Ectodermal cell (in vitro differentiated cells): ENCODE results near the gene TOLLIP.

Source experiments
- H3K27ac ChIP-seq: 2 replicates; pipeline ENCODE4 v1.7.0; 2013; ENCODE audit warnings: mild to moderate bottlenecking, low read depth, low read length; ENCODE audit not compliant: insufficient read depth, poor library complexity, severe bottlenecking
- H3K27me3 ChIP-seq: 2 replicates; pipeline ENCODE4 v1.7.0; 2013; ENCODE audit warnings: mild to moderate bottlenecking, low read length; ENCODE audit not compliant: insufficient read depth, control insufficient read depth, poor library complexity, severe bottlenecking
- H3K36me3 ChIP-seq: one replicate; pipeline ENCODE4 v1.7.0; 2013; ENCODE audit warnings: low read length; ENCODE audit not compliant: control insufficient read depth, insufficient read depth
- H3K4me1 ChIP-seq: one replicate; pipeline ENCODE4 v1.7.0; 2013; ENCODE audit warnings: low read length; ENCODE audit not compliant: control insufficient read depth, insufficient read depth
- H3K4me3 ChIP-seq: 2 replicates; pipeline ENCODE4 v1.7.0; 2013; ENCODE audit warnings: low read depth, low read length, control low read depth; ENCODE audit not compliant: insufficient read depth
- H3K9me3 ChIP-seq: 2 replicates; pipeline ENCODE4 v1.7.0; 2013; ENCODE audit warnings: mild to moderate bottlenecking, low read length, moderate library complexity; ENCODE audit not compliant: control insufficient read depth
- WGBS, 2 experiments: methylation state at CpG; one replicate each; pipeline ENCODE4 v1.1.7; 2013; ENCODE audit warnings: missing lambda C conversion rate in 2 of 2; 5-methylcytosine and 5-hydroxymethylcytosine counted together

The TOLLIP gene

DNA sequence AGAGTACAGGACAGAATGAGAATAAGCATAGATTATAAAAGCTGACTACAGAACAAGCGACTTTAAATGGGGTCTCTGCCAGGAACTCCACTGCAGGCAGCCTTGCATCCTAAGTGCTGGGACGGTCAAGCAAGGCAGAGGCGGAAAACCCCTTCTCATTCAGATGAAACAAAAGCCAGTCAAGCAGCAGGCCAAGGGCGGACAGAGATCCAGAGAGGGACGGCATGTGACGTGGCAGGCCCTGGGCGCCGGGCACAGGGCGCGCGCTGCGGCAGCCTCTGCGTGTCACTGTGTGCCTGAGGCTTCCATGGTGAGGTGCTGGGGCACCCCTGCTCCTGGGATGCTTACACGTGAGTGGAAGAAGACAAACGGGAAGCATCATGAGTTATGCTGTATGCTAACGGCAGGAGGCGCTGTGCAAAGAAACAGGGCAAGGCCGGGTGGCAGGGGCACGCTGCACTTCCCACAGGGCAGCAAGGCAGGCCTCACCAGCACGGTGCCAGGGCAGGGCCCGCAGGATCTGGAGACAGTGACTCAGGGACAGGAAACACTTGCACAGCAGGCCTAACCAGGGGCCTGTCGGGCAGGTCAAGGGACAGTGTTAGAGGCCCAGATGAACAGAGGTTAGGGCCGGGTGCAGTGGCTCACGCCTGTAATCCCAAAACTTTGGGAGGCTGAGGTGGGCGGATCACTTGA, 6.2 kb downstream of the TOLLIP start:
- no peaks in the 10 kb centered on the region for H3K36me3 ChIP-seq
- peaks cover 9% of the 10 kb centered on the region for H3K4me1 ChIP-seq
- no peak overlapping the region for H3K4me3 ChIP-seq
- H3K9me3 ChIP-seq = no peaks in the 10 kb centered on the region
- peak overlapping the region; percentile 62 for H3K27ac ChIP-seq
- H3K27me3 ChIP-seq = no peaks in the 10 kb centered on the region
- WGBS, 2 experiments = 74 to 76% methylated on average over 25 of the region's 25 CpGs

DNA sequence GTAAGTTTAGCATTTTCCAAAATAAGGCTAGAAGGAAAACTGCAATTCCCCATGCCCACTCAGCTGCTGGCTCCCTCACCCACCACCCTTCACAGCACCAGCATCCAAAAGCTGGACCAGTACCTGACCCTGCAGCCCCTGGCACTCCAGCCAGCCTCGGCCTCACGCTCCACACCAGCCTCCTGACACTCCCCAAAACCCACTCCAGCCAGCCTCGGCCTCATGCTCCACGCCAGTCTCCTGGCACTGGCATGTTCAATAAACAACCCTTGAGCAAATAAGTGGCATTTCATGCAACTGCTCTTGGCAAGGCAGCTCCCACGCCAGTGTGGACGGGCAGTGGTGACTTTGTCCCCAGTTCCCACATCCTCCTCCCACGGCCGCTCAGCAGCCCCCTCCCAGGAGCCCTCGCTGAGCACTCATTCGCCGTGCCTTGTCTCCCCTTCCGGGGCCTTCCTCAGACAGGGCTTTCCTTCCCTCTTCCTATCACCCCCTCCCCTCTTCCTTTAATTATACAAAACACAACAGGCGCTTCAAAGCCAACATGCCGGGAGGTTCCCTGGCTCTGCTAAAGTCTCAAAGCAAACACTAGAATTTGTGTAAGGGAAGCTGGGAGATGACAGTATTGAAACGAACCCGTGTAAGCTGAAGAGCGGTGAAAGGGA, 6.8 kb downstream of the TOLLIP start:
- Histone ChIP-seq H3K36me3 (no peaks in the 10 kb centered on the region), H3K27me3 (no peaks in the 10 kb centered on the region), H3K4me1 (peaks cover 9% of the 10 kb centered on the region), H3K9me3 (no peaks in the 10 kb centered on the region), H3K27ac (peak overlapping the region; percentile 62), H3K4me3 (no peak overlapping the region)
- WGBS, 2 experiments = 62 to 66% methylated on average over 17 of the region's 17 CpGs

DNA sequence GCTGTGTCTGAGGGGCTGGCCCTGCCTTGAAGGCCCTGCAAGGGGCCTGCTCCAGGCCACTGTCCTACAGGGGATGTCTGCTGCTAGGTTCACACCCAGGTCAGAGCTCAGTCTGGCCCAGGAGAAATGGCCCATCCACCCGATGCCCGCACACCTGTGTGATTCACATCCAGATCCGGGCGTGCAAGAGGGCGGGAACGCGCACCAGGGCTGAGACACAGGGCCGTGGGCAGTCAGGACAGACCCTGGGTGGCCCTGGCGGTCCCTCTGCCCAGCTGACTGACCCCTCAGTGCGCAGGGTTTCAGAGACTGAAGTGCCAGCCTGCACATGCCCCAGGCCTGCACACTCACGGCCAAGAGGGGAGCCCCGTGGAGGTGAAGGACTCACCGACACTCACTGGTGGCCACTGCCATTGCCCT, 7.4 kb downstream of the TOLLIP start:
- no peaks in the 10 kb centered on the region for H3K9me3 ChIP-seq
- H3K4me1 ChIP-seq = peaks cover 9% of the 10 kb centered on the region
- no peak overlapping the region for H3K4me3 ChIP-seq
- WGBS, 2 experiments = 86% methylated on average over 13 of the region's 13 CpGs
- no peak overlapping the region for H3K27ac ChIP-seq
- no peaks in the 10 kb centered on the region for H3K27me3 ChIP-seq
- no peaks in the 10 kb centered on the region for H3K36me3 ChIP-seq

DNA sequence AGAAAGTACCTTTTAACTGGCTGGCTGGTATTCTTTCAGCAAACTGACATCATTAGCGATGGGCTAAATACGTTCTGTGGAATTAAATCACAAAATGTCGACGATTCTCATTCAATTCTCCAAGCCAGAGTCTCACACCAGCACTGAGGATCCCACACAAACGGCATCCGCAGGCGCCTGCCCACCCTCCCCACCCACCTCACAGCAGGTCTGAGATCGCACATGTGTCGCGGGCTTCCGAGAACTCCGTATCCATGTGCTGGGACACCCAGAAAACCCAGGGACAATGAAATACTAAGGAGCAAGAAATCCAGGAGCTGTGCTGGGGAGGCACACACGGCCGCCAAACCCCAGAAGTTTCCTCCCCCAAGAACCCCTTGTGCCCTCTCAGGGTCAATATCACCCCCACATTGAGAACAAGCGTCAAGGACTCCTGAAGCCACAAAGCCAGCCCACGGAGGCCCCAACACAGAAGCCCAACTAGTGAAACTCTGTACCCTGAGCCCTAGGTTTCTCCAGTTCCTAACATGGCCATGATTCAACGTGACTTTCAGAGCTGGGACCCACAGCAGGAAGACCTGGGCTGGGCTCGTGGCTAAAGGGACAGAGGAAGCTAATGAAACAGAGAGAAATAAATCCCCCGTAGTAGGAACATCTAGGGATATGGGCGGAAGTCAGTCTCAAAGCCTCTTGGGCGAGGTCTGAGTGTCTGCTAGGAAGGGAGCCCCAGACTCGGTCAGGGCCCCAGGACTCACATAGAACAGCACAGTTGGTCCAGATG, 8.0 kb downstream of the TOLLIP start:
- no peak overlapping the region for H3K4me3 ChIP-seq
- peaks cover 9% of the 10 kb centered on the region for H3K4me1 ChIP-seq
- no peaks in the 10 kb centered on the region for H3K27me3 ChIP-seq
- no peaks in the 10 kb centered on the region for H3K36me3 ChIP-seq
- WGBS, 2 experiments = 94 to 95% methylated on average over 22 of the region's 22 CpGs
- no peak overlapping the region for H3K27ac ChIP-seq
- no peaks in the 10 kb centered on the region for H3K9me3 ChIP-seq

DNA sequence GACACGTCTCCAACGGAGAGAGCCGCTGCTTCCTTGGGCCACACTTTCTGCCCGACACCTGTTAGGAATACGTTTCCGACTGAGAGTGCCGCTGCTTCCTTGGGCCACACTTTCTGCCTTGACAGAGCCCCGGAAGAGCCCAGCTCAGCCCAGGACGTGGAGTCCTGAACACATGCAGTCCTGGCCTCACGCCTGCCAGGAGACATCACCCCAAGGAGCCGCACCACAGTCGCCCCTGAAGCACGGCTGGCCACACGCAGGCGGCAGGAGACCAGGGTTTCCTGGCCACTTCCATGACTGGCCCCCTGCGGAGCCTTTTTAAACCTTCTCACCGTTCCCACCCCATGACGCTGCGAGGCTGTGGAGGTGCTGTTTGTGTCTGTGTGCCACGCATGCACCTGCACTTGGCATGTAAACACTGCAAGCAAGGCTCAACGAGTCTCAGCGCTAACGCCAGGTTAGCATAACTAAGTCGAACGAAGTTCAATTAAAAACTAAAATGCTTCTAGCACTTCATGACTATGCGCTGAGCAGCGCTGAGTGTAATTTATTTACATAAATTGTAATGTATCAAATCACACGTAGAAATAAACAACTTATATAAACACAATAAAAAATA, 8.8 kb downstream of the TOLLIP start:
- Histone ChIP-seq H3K27ac (no peak overlapping the region), H3K4me1 (peaks cover 9% of the 10 kb centered on the region), H3K4me3 (no peak overlapping the region), H3K36me3 (no peaks in the 10 kb centered on the region), H3K27me3 (no peaks in the 10 kb centered on the region), H3K9me3 (no peaks in the 10 kb centered on the region)
- WGBS, 2 experiments = 87 to 90% methylated on average over 25 to 27 of the region's 28 CpGs

DNA sequence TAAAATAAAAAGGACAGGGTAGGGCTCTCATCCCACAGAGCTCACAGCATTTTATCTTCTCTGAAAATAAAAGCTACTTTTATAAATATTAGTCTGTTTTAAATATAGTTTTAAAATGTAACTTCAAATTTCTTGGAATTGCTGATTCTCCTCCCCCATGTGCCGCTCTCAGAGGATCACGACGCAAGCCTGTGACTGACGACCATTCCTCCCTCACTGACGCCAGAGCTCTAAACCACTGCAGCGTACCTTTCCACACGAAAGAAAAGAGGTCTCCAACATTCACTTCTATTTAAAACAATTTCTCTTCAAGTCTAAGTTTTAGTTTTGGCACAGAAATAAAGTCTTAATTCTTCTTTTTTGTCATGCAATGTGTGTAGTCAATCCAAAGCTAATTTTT, 9.3 kb downstream of the TOLLIP start:
- H3K36me3 ChIP-seq = peaks cover 5% of the 10 kb centered on the region
- H3K27ac ChIP-seq = no peak overlapping the region
- H3K4me1 ChIP-seq = peaks cover 9% of the 10 kb centered on the region
- H3K4me3 ChIP-seq = no peak overlapping the region
- no peaks in the 10 kb centered on the region for H3K27me3 ChIP-seq
- 78 to 82% methylated on average over 7 of the region's 7 CpGs for WGBS, 2 experiments
- H3K9me3 ChIP-seq = no peaks in the 10 kb centered on the region

DNA sequence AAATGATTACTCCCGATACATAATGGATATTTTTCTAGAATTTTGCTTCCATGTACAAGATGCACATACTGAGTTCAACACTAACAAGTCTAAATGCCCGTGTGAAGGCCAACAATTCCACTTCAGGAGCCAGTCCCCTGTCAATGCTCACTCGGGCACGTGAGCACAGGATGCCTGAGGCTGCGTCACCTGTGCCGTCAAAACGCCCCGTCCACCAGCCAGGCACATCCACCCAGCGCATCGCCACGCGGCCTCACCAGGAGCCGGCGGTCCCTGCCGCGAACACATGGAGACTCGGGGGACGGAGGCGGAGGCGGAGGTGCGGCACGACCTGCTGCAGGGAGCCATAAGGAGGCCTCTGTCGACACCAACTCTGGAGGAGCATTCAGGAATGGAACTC, 9.8 kb downstream of the TOLLIP start:
- H3K27ac ChIP-seq = no peak overlapping the region
- H3K4me1 ChIP-seq = peaks cover 9% of the 10 kb centered on the region
- peaks cover 6% of the 10 kb centered on the region for H3K36me3 ChIP-seq
- 91 to 92% methylated on average over 23 of the region's 23 CpGs for WGBS, 2 experiments
- no peak overlapping the region for H3K4me3 ChIP-seq
- no peaks in the 10 kb centered on the region for H3K9me3 ChIP-seq
- H3K27me3 ChIP-seq = no peaks in the 10 kb centered on the region

DNA sequence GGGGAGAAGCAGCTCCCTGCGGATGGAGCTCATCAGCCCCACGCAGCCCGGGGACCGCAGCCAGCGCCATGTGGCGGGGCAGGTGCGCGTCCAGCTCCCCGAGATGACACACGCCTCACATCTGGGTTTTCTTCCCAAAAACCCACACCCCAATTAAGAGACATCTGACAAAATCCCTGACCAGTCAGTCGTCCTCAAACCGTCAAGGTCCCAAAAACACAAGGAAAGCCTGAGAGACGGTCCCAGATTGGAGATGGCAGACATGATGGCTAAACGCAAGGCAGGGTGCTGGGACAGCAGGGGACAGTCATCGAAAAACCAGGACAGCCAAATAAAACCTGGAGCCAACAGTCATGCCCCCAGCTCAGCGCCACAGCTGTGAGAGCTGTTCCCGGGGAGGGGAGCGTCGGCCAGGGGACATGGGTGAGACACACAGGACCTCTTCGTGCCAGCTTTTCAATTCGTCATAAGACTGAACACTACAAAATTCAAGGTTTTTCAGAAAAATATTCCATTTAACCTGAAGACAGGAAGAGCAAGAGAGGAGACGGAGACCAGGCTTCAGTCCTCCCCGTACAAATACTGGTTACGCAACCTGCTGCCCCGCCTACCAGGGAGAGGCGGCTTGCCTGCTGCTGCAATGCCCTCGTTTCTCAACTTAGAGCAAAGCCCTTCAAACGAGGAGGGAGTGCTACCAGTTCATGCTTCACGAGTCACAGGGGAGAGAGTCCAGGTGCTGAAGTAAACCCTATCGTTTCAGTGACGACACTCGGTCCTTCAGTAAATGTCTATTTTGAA, 10.5 kb downstream of the TOLLIP start:
- Histone ChIP-seq H3K36me3 (peaks cover 6% of the 10 kb centered on the region), H3K27ac (no peak overlapping the region), H3K9me3 (no peaks in the 10 kb centered on the region), H3K27me3 (no peaks in the 10 kb centered on the region), H3K4me1 (peaks cover 9% of the 10 kb centered on the region), H3K4me3 (no peak overlapping the region)
- 83 to 85% methylated on average over 32 of the region's 32 CpGs for WGBS, 2 experiments

DNA sequence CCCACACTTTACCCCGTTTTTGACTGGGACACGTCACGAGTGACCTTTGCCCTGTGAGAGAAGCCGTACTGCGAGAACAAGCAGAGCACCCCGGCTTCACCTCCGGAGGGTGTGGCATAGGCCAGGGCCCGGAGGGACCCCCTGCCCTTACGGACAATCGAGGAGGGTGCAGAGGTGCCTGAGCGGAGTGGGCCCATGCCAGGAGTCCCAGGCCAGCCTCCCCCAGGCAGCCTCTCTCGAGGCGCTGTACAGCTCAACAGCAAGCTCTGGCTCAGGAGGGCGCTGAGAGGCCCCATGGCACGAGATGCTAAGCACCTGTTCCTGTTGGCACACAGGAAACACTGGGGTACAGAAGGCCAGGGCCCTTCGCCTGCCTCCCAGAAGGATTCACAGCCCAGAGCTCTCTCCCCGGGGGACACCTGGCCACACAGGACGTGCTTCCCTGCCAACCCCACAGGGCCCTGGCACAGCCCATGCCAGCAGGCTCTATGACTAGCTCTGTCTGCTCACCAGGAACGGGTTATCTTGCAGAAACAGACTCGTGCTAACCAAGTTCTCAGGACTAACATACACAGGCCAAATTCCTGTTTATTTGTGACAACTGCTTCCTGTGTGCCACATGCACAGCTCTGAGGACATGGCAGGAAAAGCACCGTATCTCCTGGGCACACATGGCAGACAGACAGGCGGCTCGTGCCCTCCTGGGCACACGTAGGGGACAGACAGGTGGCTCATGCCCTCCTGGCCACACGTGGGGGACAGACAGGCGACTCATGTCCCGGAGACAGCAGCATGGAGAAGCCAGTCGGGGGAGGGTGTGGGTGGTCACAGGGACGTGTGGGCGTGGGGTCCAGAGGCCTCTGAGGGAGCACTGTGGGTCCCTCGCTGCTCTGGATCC, 11.6 kb downstream of the TOLLIP start:
- Histone ChIP-seq H3K27me3 (no peaks in the 10 kb centered on the region), H3K9me3 (no peaks in the 10 kb centered on the region), H3K4me1 (peaks cover 5% of the 10 kb centered on the region), H3K4me3 (no peak overlapping the region), H3K27ac (no peak overlapping the region), H3K36me3 (peaks cover 6% of the 10 kb centered on the region)
- 91% methylated on average over 31 of the region's 31 CpGs for WGBS, 2 experiments
